Measurements from ENCODE around the gene VPS29. TPM values are rescaled to one million over a fixed set of nuclear protein-coding genes. Genes with fewer than 3 reads are reported as not detected.

The VPS29 gene
- polyA plus RNA-seq, 1 donor from 2014 or later: 222 TPM

DNA sequence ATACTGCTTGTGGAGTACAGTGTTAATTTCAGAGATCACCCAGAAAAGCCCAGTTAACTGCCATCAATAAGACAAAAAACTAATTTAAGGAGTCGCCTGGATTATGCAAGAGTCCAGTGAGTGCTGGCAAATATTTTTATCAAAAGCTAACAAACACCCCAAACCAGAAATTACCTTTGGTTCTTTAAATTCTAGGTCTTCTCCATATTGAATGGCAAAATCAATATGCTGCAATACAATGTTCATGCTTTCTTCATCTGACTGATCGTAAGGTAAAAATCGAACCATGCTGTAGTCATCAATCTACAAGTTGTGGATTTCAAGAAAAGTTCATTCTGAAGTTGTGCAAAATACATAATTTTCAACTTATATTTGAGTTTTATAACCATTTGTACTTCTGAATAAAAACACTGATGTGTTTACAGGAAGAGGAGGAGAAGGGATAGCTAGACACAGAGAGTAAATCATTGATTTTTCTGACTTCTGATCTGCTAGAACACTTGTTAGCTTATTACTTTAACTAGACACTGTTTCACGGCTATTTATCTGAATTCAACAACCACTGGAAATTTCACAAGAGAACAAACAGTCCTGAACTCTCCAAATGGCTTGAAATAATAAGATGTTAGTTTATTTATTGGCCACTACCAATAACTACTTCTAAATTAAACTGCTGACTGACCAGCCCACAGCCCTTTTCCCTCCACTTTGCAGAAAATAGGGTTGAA is 48.2 kb downstream of the VPS29 start:
- no peaks in the 10 kb centered on the region for H3K27me3 ChIP-seq (ENCODE audit: insufficient read depth, low read depth, low read length)
- no peak overlapping the region for H3K9ac ChIP-seq (ENCODE audit: low read length)
- H3K4me3 ChIP-seq (ENCODE audit: low read length): no peak overlapping the region
- TF ChIP-seq SMC3 (conservative IDR thresholded peaks at IDR 0.05; ENCODE audit: poor library complexity): no peak
- TF ChIP-seq RAD21 (conservative IDR thresholded peaks at IDR 0.05): no peak
- TF ChIP-seq, protein P1, sequence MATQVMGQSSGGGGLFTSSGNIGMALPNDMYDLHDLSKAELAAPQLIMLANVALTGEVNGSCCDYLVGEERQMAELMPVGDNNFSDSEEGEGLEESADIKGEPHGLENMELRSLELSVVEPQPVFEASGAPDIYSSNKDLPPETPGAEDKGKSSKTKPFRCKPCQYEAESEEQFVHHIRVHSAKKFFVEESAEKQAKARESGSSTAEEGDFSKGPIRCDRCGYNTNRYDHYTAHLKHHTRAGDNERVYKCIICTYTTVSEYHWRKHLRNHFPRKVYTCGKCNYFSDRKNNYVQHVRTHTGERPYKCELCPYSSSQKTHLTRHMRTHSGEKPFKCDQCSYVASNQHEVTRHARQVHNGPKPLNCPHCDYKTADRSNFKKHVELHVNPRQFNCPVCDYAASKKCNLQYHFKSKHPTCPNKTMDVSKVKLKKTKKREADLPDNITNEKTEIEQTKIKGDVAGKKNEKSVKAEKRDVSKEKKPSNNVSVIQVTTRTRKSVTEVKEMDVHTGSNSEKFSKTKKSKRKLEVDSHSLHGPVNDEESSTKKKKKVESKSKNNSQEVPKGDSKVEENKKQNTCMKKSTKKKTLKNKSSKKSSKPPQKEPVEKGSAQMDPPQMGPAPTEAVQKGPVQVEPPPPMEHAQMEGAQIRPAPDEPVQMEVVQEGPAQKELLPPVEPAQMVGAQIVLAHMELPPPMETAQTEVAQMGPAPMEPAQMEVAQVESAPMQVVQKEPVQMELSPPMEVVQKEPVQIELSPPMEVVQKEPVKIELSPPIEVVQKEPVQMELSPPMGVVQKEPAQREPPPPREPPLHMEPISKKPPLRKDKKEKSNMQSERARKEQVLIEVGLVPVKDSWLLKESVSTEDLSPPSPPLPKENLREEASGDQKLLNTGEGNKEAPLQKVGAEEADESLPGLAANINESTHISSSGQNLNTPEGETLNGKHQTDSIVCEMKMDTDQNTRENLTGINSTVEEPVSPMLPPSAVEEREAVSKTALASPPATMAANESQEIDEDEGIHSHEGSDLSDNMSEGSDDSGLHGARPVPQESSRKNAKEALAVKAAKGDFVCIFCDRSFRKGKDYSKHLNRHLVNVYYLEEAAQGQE (IDR thresholded peaks at IDR 0.05; ENCODE audit: borderline replicate concordance): no peak
- no peak for TF ChIP-seq EP300 (conservative IDR thresholded peaks at IDR 0.05; ENCODE audit: poor library complexity, severe bottlenecking)
- no peak for TF ChIP-seq MXI1 (conservative IDR thresholded peaks at IDR 0.05; ENCODE audit: poor library complexity, severe bottlenecking)
- TF ChIP-seq, protein P2, sequence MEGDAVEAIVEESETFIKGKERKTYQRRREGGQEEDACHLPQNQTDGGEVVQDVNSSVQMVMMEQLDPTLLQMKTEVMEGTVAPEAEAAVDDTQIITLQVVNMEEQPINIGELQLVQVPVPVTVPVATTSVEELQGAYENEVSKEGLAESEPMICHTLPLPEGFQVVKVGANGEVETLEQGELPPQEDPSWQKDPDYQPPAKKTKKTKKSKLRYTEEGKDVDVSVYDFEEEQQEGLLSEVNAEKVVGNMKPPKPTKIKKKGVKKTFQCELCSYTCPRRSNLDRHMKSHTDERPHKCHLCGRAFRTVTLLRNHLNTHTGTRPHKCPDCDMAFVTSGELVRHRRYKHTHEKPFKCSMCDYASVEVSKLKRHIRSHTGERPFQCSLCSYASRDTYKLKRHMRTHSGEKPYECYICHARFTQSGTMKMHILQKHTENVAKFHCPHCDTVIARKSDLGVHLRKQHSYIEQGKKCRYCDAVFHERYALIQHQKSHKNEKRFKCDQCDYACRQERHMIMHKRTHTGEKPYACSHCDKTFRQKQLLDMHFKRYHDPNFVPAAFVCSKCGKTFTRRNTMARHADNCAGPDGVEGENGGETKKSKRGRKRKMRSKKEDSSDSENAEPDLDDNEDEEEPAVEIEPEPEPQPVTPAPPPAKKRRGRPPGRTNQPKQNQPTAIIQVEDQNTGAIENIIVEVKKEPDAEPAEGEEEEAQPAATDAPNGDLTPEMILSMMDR (IDR thresholded peaks at IDR 0.05; ENCODE audit: poor library complexity, severe bottlenecking): no peak
- TF ChIP-seq EZH2 (IDR thresholded peaks at IDR 0.05; ENCODE audit: borderline replicate concordance, insufficient read depth, low read length, poor library complexity, severe bottlenecking): no peak
- TF ChIP-seq TAF1 (IDR thresholded peaks at IDR 0.05; ENCODE audit: low read depth): no peak
- TF ChIP-seq POLR2AphosphoS5 (IDR thresholded peaks at IDR 0.05): no peak
- H3K9me3 ChIP-seq (ENCODE audit: low read length): no peaks in the 10 kb centered on the region
- H4K20me1 ChIP-seq (ENCODE audit: insufficient read depth): no peaks in the 10 kb centered on the region
- no peak overlapping the region for H3K4me2 ChIP-seq (ENCODE audit: low read length)
- H3K9me2 ChIP-seq (ENCODE audit: insufficient read depth, low read length): no peaks in the 10 kb centered on the region
- no peaks in the 10 kb centered on the region for H3K36me3 ChIP-seq (ENCODE audit: insufficient read depth, low read length)
- no peaks in the 10 kb centered on the region for H3F3A ChIP-seq (ENCODE audit: insufficient read depth, low read length, poor library complexity, severe bottlenecking)
- H3K27ac ChIP-seq (ENCODE audit: low read length): no peak overlapping the region
- peaks cover 6% of the 10 kb centered on the region for H3K79me2 ChIP-seq (replicated peaks; ENCODE audit: insufficient read depth, low read length)
- no peak overlapping the region for H2AFZ ChIP-seq (ENCODE audit: low read depth, low read length)

DNA sequence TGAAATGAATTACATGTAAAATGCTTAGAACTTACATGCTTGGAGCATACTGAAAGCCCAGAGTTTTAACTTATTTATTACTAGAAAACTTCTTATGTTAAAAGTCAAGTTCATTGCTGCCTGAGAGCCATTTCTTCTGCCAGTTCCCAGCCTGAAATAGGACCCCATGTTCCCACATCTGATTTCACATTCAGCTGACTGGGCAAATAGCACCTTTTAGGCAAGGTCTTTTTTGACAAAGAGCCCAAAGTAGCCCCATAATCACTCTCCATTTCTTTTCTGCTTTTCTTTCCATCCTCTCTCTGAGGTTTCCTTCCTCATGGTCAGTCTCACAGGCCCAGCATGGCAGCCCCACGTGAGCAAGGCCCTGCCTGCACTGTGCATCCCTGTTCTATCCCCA is 50.6 kb downstream of the VPS29 start:
- H3K27ac ChIP-seq (ENCODE audit: low read length): no peak overlapping the region
- H3K4me3 ChIP-seq (ENCODE audit: low read length): no peak overlapping the region
- no peaks in the 10 kb centered on the region for H3F3A ChIP-seq (ENCODE audit: insufficient read depth, low read length, poor library complexity, severe bottlenecking)
- no peaks in the 10 kb centered on the region for H3K36me3 ChIP-seq (ENCODE audit: insufficient read depth, low read length)
- H3K9me2 ChIP-seq (ENCODE audit: insufficient read depth, low read length): no peaks in the 10 kb centered on the region
- no peak overlapping the region for H3K9ac ChIP-seq (ENCODE audit: low read length)
- no peaks in the 10 kb centered on the region for H3K9me3 ChIP-seq (ENCODE audit: low read length)
- TF ChIP-seq EZH2 (IDR thresholded peaks at IDR 0.05; ENCODE audit: borderline replicate concordance, insufficient read depth, low read length, poor library complexity, severe bottlenecking) (no peak), SMC3 (conservative IDR thresholded peaks at IDR 0.05; ENCODE audit: poor library complexity) (no peak), POLR2AphosphoS5 (IDR thresholded peaks at IDR 0.05) (no peak), TAF1 (IDR thresholded peaks at IDR 0.05; ENCODE audit: low read depth) (no peak), MXI1 (conservative IDR thresholded peaks at IDR 0.05; ENCODE audit: poor library complexity, severe bottlenecking) (no peak), RAD21 (conservative IDR thresholded peaks at IDR 0.05) (no peak)
- TF ChIP-seq, protein P2 (IDR thresholded peaks at IDR 0.05; ENCODE audit: poor library complexity, severe bottlenecking): no peak
- TF ChIP-seq, protein P1 (IDR thresholded peaks at IDR 0.05; ENCODE audit: borderline replicate concordance): no peak
- no peak overlapping the region for H3K4me2 ChIP-seq (ENCODE audit: low read length)
- no peaks in the 10 kb centered on the region for H3K27me3 ChIP-seq (ENCODE audit: insufficient read depth, low read depth, low read length)
- H2AFZ ChIP-seq (ENCODE audit: low read depth, low read length): no peak overlapping the region
- peaks cover 20% of the 10 kb centered on the region for H3K79me2 ChIP-seq (replicated peaks; ENCODE audit: insufficient read depth, low read length)
- H4K20me1 ChIP-seq (ENCODE audit: insufficient read depth): no peaks in the 10 kb centered on the region
